SK-N-SH treated with all-trans-retinoic acid at 6 μM for 48 hours (cell line): ENCODE measurements around the gene FAM161A.

Source experiments
- CSRNP3 ChIP-seq: fragments of 250-450 bp; sonication (Bioruptor Pico); IDR thresholded peaks from 2 replicates; pipeline ENCODE4 v1.5.1; 2021; ENCODE audit warnings: mild to moderate bottlenecking, moderate library complexity
- ESRRG ChIP-seq: fragments of 250-450 bp; sonication (Bioruptor Pico); IDR thresholded peaks from 2 replicates; pipeline ENCODE4 v1.6.1; 2021; ENCODE audit warnings: mild to moderate bottlenecking
- ISL1 ChIP-seq: fragments of 250-450 bp; sonication (Bioruptor Pico); IDR thresholded peaks from 2 replicates; pipeline ENCODE4 v2.1.2; 2022; ENCODE audit warnings: mild to moderate bottlenecking, moderate library complexity
- OSR1 ChIP-seq: fragments of 250-450 bp; sonication (Bioruptor Pico); IDR thresholded peaks from 2 replicates; pipeline ENCODE4 v1.8.0; 2022; ENCODE audit warnings: moderate library complexity, mild to moderate bottlenecking, inconsistent platforms
- PATZ1 ChIP-seq: fragments of 250-450 bp; sonication (Bioruptor Pico); IDR thresholded peaks from 2 replicates; pipeline ENCODE4 v1.8.0; 2020; ENCODE audit warnings: mild to moderate bottlenecking, moderate library complexity, borderline replicate concordance
- POU6F1 ChIP-seq: fragments of 250-450 bp; sonication (Bioruptor Pico); IDR thresholded peaks from 2 replicates; pipeline ENCODE4 v1.8.0; 2021; ENCODE audit warnings: low read depth, mild to moderate bottlenecking, moderate library complexity, borderline replicate concordance
- PPARA ChIP-seq: fragments of 250-450 bp; sonication (Bioruptor Pico); IDR thresholded peaks from 2 replicates; pipeline ENCODE4 v1.5.0; 2020; ENCODE audit warnings: mild to moderate bottlenecking, borderline replicate concordance
- SNAI2 ChIP-seq: fragments of 250-450 bp; sonication (Bioruptor Pico); IDR thresholded peaks from 2 replicates; pipeline ENCODE4 v1.5.0; 2020; ENCODE audit warnings: mild to moderate bottlenecking, moderate library complexity
- TOX ChIP-seq: fragments of 250-450 bp; sonication (Bioruptor Pico); IDR thresholded peaks from 2 replicates; pipeline ENCODE4 v1.8.0; 2021; ENCODE audit warnings: mild to moderate bottlenecking, moderate library complexity, borderline replicate concordance
- TSHZ2 ChIP-seq: fragments of 250-450 bp; sonication (Bioruptor Pico); IDR thresholded peaks from 2 replicates; pipeline ENCODE4 v1.5.0; 2020; ENCODE audit warnings: mild to moderate bottlenecking, moderate library complexity
- ZFP3 ChIP-seq: fragments of 250-450 bp; sonication (Bioruptor Pico); IDR thresholded peaks from 2 replicates; pipeline ENCODE4 v1.5.0; 2020; ENCODE audit warnings: mild to moderate bottlenecking, moderate library complexity
- ZFP30 ChIP-seq: fragments of 450-650 bp; formaldehyde crosslinking; IDR thresholded peaks from 2 replicates; pipeline ENCODE4 v1.5.0; 2022; ENCODE audit warnings: mild to moderate bottlenecking, moderate library complexity
- ZNF8 ChIP-seq: fragments of 450-650 bp; formaldehyde crosslinking; IDR thresholded peaks from 2 replicates; pipeline ENCODE4 v1.5.0; 2020; ENCODE audit warnings: mild to moderate bottlenecking, moderate library complexity

GRCh38 chr2:61887717-61888266, 33.9 kb upstream of the FAM161A start:
- no peak for TF ChIP-seq ZFP3 (CRISPR knock-in tag)
- no peak for TF ChIP-seq PPARA
- no peak for TF ChIP-seq ISL1 (CRISPR knock-in tag)
- TF ChIP-seq OSR1 (CRISPR knock-in tag): no peak
- TF ChIP-seq ZFP30: no peak
- no peak for TF ChIP-seq PATZ1 (CRISPR knock-in tag)
- no peak for TF ChIP-seq ZNF8 (CRISPR knock-in tag)
- no peak for TF ChIP-seq CSRNP3 (CRISPR knock-in tag)
- no peak for TF ChIP-seq POU6F1 (CRISPR knock-in tag)
- no peak for TF ChIP-seq TSHZ2 (CRISPR knock-in tag)
- no peak for TF ChIP-seq TOX (CRISPR knock-in tag)
- no peak for TF ChIP-seq ESRRG (CRISPR knock-in tag)
- no peak for TF ChIP-seq SNAI2 (CRISPR knock-in tag)
